Measurements from ENCODE around the gene RPS6KA2. TPM values are rescaled to one million over a fixed set of nuclear protein-coding genes. Genes with fewer than 3 reads are reported as not detected.

The RPS6KA2 gene
- total and polyA plus RNA-seq, 2 experiments from 2014 or later, result 12.5 to 25.3 TPM

- peaks cover 28% of the 10 kb centered on the region for H3K36me3 Mint-ChIP-seq (ENCODE audit: low read depth)
- Histone ChIP-seq H3K79me2 (replicated peaks; ENCODE audit: insufficient read depth) (no peaks in the 10 kb centered on the region), H3K9me2 (ENCODE audit: insufficient read depth) (no peaks in the 10 kb centered on the region), H3F3A (replicated peaks; ENCODE audit: low read depth) (no peaks in the 10 kb centered on the region), H3K4me2 (peak overlapping the region; percentile 49; the same call in 1 of the 2 replicates), H4K20me1 (replicated peaks; ENCODE audit: insufficient read depth) (no peaks in the 10 kb centered on the region), H3K4me1 (ENCODE audit: insufficient read depth) (peaks cover 11% of the 10 kb centered on the region), H3K27ac (ENCODE audit: low read depth) (peak overlapping the region; percentile 57), H3K27me3 (ENCODE audit: insufficient read depth) (no peaks in the 10 kb centered on the region), H3K36me3 (ENCODE audit: insufficient read depth) (0 out of 2 replicates have a peak, but pooled peaks cover 4% of the 10 kb centered on the region), H2AFZ (no peak overlapping the region), H3K4me3 (no peak overlapping the region)
- DNase-seq (ENCODE audit: low spot score), result peak; percentile 27
- H3K4me1 Mint-ChIP-seq, result peaks cover 23% of the 10 kb centered on the region
- no peak overlapping the region for H3K4me3 Mint-ChIP-seq
- no peak overlapping the region for H3K27ac Mint-ChIP-seq
- H3K27me3 Mint-ChIP-seq (ENCODE audit: insufficient read depth, low read depth, poor library complexity), result peaks cover 14% of the 10 kb centered on the region
- H3K9me3 Mint-ChIP-seq, result no peaks in the 10 kb centered on the region
- ATAC-seq, result peak; percentile 68
- no peak for TF ChIP-seq POLR2AphosphoS5 (IDR thresholded peaks at IDR 0.05; ENCODE audit: low read depth)
- no peak for TF ChIP-seq EZH2 (IDR thresholded peaks at IDR 0.05; ENCODE audit: low read depth, unreplicated experiment)
- no peak for TF ChIP-seq CREB1 (CRISPR knock-in tag; IDR thresholded peaks at IDR 0.05; ENCODE audit: low read depth)
- no peak for TF ChIP-seq REST (IDR thresholded peaks at IDR 0.05; ENCODE audit: unreplicated experiment)
- TF ChIP-seq EZH2phosphoT487 (IDR thresholded peaks at IDR 0.05; ENCODE audit: unreplicated experiment), result no peak
- no peak for TF ChIP-seq STAT1 (IDR thresholded peaks at IDR 0.05; ENCODE audit: unreplicated experiment)
- TF ChIP-seq, protein P1, sequence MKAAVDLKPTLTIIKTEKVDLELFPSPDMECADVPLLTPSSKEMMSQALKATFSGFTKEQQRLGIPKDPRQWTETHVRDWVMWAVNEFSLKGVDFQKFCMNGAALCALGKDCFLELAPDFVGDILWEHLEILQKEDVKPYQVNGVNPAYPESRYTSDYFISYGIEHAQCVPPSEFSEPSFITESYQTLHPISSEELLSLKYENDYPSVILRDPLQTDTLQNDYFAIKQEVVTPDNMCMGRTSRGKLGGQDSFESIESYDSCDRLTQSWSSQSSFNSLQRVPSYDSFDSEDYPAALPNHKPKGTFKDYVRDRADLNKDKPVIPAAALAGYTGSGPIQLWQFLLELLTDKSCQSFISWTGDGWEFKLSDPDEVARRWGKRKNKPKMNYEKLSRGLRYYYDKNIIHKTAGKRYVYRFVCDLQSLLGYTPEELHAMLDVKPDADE (IDR thresholded peaks at IDR 0.05), result no peak
- no peak for TF ChIP-seq JUNB (IDR thresholded peaks at IDR 0.05; ENCODE audit: unreplicated experiment)
- no peak for TF ChIP-seq ZNF114 (CRISPR knock-in tag; IDR thresholded peaks at IDR 0.05)
- TF ChIP-seq, protein P2, sequence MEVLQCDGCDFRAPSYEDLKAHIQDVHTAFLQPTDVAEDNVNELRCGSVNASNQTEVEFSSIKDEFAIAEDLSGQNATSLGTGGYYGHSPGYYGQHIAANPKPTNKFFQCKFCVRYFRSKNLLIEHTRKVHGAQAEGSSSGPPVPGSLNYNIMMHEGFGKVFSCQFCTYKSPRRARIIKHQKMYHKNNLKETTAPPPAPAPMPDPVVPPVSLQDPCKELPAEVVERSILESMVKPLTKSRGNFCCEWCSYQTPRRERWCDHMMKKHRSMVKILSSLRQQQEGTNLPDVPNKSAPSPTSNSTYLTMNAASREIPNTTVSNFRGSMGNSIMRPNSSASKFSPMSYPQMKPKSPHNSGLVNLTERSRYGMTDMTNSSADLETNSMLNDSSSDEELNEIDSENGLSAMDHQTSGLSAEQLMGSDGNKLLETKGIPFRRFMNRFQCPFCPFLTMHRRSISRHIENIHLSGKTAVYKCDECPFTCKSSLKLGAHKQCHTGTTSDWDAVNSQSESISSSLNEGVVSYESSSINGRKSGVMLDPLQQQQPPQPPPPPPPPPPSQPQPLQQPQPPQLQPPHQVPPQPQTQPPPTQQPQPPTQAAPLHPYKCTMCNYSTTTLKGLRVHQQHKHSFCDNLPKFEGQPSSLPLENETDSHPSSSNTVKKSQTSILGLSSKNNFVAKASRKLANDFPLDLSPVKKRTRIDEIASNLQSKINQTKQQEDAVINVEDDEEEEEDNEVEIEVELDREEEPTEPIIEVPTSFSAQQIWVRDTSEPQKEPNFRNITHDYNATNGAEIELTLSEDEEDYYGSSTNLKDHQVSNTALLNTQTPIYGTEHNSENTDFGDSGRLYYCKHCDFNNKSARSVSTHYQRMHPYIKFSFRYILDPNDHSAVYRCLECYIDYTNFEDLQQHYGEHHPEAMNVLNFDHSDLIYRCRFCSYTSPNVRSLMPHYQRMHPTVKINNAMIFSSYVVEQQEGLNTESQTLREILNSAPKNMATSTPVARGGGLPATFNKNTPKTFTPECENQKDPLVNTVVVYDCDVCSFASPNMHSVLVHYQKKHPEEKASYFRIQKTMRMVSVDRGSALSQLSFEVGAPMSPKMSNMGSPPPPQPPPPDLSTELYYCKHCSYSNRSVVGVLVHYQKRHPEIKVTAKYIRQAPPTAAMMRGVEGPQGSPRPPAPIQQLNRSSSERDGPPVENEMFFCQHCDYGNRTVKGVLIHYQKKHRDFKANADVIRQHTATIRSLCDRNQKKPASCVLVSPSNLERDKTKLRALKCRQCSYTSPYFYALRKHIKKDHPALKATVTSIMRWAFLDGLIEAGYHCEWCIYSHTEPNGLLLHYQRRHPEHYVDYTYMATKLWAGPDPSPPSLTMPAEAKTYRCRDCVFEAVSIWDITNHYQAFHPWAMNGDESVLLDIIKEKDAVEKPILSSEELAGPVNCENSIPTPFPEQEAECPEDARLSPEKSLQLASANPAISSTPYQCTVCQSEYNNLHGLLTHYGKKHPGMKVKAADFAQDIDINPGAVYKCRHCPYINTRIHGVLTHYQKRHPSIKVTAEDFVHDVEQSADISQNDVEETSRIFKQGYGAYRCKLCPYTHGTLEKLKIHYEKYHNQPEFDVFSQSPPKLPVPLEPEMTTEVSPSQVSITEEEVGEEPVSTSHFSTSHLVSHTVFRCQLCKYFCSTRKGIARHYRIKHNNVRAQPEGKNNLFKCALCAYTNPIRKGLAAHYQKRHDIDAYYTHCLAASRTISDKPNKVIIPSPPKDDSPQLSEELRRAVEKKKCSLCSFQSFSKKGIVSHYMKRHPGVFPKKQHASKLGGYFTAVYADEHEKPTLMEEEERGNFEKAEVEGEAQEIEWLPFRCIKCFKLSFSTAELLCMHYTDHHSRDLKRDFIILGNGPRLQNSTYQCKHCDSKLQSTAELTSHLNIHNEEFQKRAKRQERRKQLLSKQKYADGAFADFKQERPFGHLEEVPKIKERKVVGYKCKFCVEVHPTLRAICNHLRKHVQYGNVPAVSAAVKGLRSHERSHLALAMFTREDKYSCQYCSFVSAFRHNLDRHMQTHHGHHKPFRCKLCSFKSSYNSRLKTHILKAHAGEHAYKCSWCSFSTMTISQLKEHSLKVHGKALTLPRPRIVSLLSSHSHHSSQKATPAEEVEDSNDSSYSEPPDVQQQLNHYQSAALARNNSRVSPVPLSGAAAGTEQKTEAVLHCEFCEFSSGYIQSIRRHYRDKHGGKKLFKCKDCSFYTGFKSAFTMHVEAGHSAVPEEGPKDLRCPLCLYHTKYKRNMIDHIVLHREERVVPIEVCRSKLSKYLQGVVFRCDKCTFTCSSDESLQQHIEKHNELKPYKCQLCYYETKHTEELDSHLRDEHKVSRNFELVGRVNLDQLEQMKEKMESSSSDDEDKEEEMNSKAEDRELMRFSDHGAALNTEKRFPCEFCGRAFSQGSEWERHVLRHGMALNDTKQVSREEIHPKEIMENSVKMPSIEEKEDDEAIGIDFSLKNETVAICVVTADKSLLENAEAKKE (CRISPR knock-in tag; IDR thresholded peaks at IDR 0.05), result no peak
- no peak for TF ChIP-seq ZNF331 (CRISPR knock-in tag; IDR thresholded peaks at IDR 0.05; ENCODE audit: low read depth)
- TF ChIP-seq NANOG (IDR thresholded peaks at IDR 0.05; ENCODE audit: borderline replicate concordance), result no peak
- TF ChIP-seq CTCF (conservative IDR thresholded peaks at IDR 0.05; ENCODE audit: low read depth in 2 of 2), result no peak
Measured at GRCh38 chr6:166489301-166490155, 137.5 kb downstream of the RPS6KA2 start.
